MM.1S (cell line): ENCODE data around the gene ABO.

Source experiments
- EZH2 ChIP-seq: fragments of 300-600 bp; sonication (generic); optimal IDR thresholded peaks from 2 replicates; pipeline ENCODE3; 2017; ENCODE audit warnings: low read depth, mild to moderate bottlenecking, antibody characterized with exemption, low read length, mixed read lengths
- EZH2phosphoT487 ChIP-seq: fragments of 300-600 bp; sonication (generic); IDR thresholded peaks from 2 replicates; pipeline ENCODE4 v1.6.1; 2018; ENCODE audit warnings: antibody characterized with exemption, low read length

DNA sequence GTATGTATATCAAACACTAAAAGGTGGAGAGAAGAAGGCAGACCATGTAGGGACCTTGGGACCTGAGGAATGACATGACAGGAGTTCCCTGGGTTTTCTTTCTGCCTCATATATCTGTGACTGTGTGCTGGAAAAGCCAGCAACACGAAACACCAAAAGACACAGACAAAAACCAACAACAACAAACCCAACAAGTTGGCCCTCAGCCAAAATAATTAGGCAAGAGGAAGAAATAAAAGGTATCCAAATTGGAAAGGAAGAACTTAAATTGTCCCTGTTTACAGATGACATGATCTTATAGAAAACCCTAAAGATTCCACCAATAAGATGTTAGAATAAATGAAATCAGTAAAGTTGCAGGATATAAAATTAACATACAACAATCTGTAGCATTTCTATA lies 21.7 kb downstream of the ABO start:
- TF ChIP-seq EZH2phosphoT487, result no peak
- no peak for TF ChIP-seq EZH2
